ENCODE data around the gene GNS.

Gene GNS

GRCh38 chr12:64735442-64735841 lies 23.8 kb downstream of the GNS start:
- DNase-seq (ENCODE audit: low spot score): no peak

- DNase-seq (ENCODE audit: low spot score): no peak
Measured at GRCh38 chr12:64733857-64734256, 25.3 kb downstream of the GNS start.

- DNase-seq (ENCODE audit: low spot score): no peak
Measured at GRCh38 chr12:64731683-64732082, 27.5 kb downstream of the GNS start.

GRCh38 chr12:64730588-64730969 lies 28.6 kb downstream of the GNS start:
- no peak for DNase-seq (ENCODE audit: low spot score)

- DNase-seq (ENCODE audit: low spot score): no peak
Measured at GRCh38 chr12:64729909-64730587, 29.2 kb downstream of the GNS start.

GRCh38 chr12:64724201-64724745 lies 34.9 kb downstream of the GNS start:
- DNase-seq (ENCODE audit: low spot score): no peak

- no peak for DNase-seq (ENCODE audit: low spot score)
Measured at GRCh38 chr12:64723630-64724029, 35.6 kb downstream of the GNS start.

- no peak for DNase-seq (ENCODE audit: low spot score)
Measured at GRCh38 chr12:64722835-64723234, 36.4 kb downstream of the GNS start.

- DNase-seq (ENCODE audit: low spot score): no peak
Measured at GRCh38 chr12:64720884-64721283, 38.3 kb downstream of the GNS start.

GRCh38 chr12:64718649-64719048 lies 40.6 kb downstream of the GNS start:
- no peak for DNase-seq (ENCODE audit: low spot score)

- DNase-seq (ENCODE audit: low spot score): no peak
Measured at GRCh38 chr12:64716839-64717455, 42.3 kb downstream of the GNS start.

GRCh38 chr12:64716371-64716770 lies 42.8 kb downstream of the GNS start:
- no peak for DNase-seq (ENCODE audit: low spot score)

GRCh38 chr12:64714551-64714968 lies 44.6 kb downstream of the GNS start:
- DNase-seq (ENCODE audit: low spot score): no peak

GRCh38 chr12:64713376-64713775 lies 45.8 kb downstream of the GNS start:
- DNase-seq (ENCODE audit: low spot score): no peak

GRCh38 chr12:64709429-64709828 lies 49.8 kb downstream of the GNS start:
- DNase-seq (ENCODE audit: low spot score): no peak

GRCh38 chr12:64707926-64708325 lies 51.3 kb downstream of the GNS start:
- DNase-seq (ENCODE audit: low spot score): no peak

- no peak for DNase-seq (ENCODE audit: low spot score)
Measured at GRCh38 chr12:64707362-64707761, 51.8 kb downstream of the GNS start.

- no peak for DNase-seq (ENCODE audit: low spot score)
Measured at GRCh38 chr12:64706857-64707256, 52.3 kb downstream of the GNS start.

- no peak for DNase-seq (ENCODE audit: low spot score)
Measured at GRCh38 chr12:64706306-64706705, 52.9 kb downstream of the GNS start.

GRCh38 chr12:64701283-64701682 lies 57.9 kb downstream of the GNS start:
- no peak for DNase-seq (ENCODE audit: low spot score)

- no peak for DNase-seq (ENCODE audit: low spot score)
Measured at GRCh38 chr12:64700532-64700931, 58.7 kb downstream of the GNS start.

- no peak for DNase-seq (ENCODE audit: low spot score)
Measured at GRCh38 chr12:64699504-64700115, 59.6 kb downstream of the GNS start.

- DNase-seq (ENCODE audit: low spot score): no peak
Measured at GRCh38 chr12:64696080-64696741, 63.0 kb downstream of the GNS start.

Data from hematopoietic multipotent progenitor cell treated with erythropoietin and hydrocortisone succinate and interleukin-3 and kit ligand, for 17 days (in vitro differentiated cells).